BJ (cell line): ENCODE results near the gene BRICD5. TPM values are rescaled to one million over a fixed set of nuclear protein-coding genes. Genes with fewer than 3 reads are reported as not detected.

Experiments used
- CTCF ChIA-PET: fragments of 350-600 bp; formaldehyde crosslinking; extraction: SDS; loops from one replicate; lab custom pipeline; 2021; ENCODE audit warnings: antibody characterized with exemption, inconsistent platforms; lab: Yijun Ruan, JAX
- POLR2A ChIA-PET: fragments of 300-600 bp; sonication (Branson Sonifier 250); formaldehyde crosslinking; extraction: SDS; loops from one replicate; lab custom pipeline; 2021; ENCODE audit warnings: antibody characterized with exemption; lab: Charles Lee
- DNase-seq: peaks from one replicate; pipeline ENCODE4 v3.0.0-alpha.2; 2011; ENCODE audit warnings: low read depth
- H3K27me3 ChIP-seq: 2 replicates; pipeline ENCODE4 v1.6.0; 2011; ENCODE audit warnings: low read length; ENCODE audit not compliant: control insufficient read depth, insufficient read depth
- H3K36me3 ChIP-seq: 2 replicates; pipeline ENCODE4 v1.5.1; 2011; ENCODE audit warnings: low read length; ENCODE audit not compliant: control insufficient read depth, insufficient read depth
- H3K4me3 ChIP-seq: 2 replicates; pipeline ENCODE4 v1.5.1; 2011; ENCODE audit warnings: low read depth, mild to moderate bottlenecking, control low read depth, low read length
- polyA plus RNA-seq: library from polyadenylated mRNA; depleted of rRNA; stranded (reverse); fragments of >200 nt; gene quantifications from 2 replicates; pipeline ENCODE4 v1.2.3, GENCODE V29; 2011
- TF ChIP-seq, protein P1 (sequence below): IDR thresholded peaks from 2 replicates; pipeline ENCODE4 v1.5.1; 2011; ENCODE audit warnings: low read depth, mild to moderate bottlenecking, control low read depth, inconsistent platforms, low read length, moderate library complexity; ENCODE audit not compliant: insufficient read depth

The BRICD5 gene
- polyA plus RNA-seq, 1 experiment: 1.5 TPM

DNA sequence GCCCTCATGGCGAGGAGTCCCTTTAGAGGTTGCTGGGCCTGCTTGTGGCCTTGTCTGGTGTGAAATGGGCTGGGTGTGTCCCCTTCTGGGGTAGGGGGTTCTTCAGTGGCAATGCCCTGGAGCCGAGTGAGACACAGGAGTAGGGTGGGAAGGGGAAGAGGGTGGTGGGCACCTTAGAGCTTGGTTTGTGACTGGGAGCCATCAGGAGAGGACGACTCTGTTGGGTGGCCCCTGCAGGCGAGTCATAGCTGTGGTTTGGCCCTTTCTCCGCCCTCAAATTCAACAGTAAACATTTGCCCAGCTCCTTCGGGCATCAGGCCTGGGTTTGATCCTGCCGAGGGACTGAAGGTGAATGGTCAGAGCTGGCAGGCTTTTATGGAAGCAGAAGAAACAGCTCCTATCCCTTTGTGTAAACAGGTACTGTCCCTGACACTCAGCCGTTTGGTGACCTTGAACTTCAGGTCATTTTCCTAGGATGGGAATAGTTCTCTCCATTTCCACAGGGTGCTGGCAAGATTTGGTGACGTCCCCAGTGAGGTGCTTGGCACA, 15.7 kb upstream of the BRICD5 start:
- H3K4me3 ChIP-seq: no peak overlapping the region
- no peak for DNase-seq
- TF ChIP-seq, protein P1, sequence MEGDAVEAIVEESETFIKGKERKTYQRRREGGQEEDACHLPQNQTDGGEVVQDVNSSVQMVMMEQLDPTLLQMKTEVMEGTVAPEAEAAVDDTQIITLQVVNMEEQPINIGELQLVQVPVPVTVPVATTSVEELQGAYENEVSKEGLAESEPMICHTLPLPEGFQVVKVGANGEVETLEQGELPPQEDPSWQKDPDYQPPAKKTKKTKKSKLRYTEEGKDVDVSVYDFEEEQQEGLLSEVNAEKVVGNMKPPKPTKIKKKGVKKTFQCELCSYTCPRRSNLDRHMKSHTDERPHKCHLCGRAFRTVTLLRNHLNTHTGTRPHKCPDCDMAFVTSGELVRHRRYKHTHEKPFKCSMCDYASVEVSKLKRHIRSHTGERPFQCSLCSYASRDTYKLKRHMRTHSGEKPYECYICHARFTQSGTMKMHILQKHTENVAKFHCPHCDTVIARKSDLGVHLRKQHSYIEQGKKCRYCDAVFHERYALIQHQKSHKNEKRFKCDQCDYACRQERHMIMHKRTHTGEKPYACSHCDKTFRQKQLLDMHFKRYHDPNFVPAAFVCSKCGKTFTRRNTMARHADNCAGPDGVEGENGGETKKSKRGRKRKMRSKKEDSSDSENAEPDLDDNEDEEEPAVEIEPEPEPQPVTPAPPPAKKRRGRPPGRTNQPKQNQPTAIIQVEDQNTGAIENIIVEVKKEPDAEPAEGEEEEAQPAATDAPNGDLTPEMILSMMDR: no peak
- CTCF ChIA-PET: no interaction called here
- peaks cover 15% of the 10 kb centered on the region for H3K36me3 ChIP-seq
- no peaks in the 10 kb centered on the region for H3K27me3 ChIP-seq
- POLR2A ChIA-PET: no interaction called here

DNA sequence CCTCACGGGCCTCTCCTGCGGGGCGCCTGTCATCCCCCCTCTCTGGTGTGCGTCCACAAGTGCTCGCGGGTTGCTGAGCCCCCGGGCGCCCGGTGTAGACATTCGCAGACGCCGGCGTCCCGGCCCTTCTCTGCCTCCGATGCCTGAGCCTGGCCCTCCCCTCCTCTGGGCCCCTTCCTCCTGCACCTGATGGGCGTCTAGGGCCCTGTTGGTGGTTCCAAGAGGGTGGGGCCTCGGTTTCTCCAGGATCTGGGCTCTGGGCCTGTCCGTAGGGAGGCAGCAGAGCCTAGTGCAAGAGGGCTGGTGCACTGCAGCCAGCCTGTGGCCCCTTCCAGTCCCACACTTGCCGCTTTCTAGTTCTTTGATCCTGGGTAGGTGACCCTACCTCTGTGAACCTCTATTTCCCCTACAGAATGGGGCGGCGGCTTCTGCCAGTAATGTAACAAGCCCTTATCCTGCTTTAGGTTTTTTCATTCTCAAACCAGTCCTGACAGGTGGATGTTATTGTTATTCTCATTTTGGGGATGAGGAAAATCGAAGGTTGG, 13.4 kb upstream of the BRICD5 start:
- POLR2A ChIA-PET: no interaction called here
- TF ChIP-seq, protein P1: peak; percentile 36; the same call in 1 of the 2 replicates
- DNase-seq: no peak
- Histone ChIP-seq H3K4me3 (peak overlapping the region; percentile 76), H3K36me3 (peaks cover 9% of the 10 kb centered on the region), H3K27me3 (no peaks in the 10 kb centered on the region)
- CTCF ChIA-PET: interaction anchor here (0.6 to 1.0 kb wide), 2 partner anchors 28 to 210 kb away, joined by 3 read pairs; no protein-coding TSS in a partner anchor

DNA sequence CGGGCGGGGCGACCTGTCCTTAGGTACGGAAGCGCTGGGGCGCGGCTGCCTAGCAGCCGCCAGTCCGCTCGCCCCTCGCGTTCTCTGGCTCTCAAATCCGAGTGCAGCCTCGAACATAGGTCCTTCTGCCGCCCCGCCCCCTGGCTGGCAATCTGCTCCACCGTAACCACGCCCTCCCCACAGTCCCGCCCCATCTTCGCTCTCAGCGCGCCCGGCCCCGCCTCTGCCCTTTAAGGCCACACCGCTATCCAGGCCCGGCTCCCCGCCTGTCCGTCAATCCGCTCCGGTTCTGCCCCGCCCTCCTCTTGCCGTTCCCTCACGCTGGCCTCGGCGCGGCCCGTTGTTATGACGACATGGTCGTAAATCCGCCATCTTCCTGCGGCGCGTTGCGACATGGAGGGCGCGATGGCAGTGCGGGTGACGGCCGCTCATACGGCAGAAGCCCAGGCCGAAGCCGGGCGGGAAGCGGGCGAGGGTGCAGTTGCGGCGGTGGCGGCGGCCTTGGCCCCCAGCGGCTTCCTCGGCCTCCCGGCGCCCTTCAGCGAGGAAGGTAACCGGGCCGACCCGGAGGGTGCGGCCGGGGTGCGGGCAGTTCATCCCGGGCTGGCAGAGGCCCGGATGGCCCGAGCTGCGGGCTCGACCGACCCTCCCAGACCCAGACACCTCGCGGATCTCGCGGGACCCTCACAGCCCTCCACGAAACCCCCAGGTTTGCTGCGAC, 12.7 kb upstream of the BRICD5 start, which contains the start of gene E4F1:
Gene E4F1 (plus strand): TSS at position 371 of the 721 bp plus-strand sequence. CDS start 23 bp downstream, at position 394.
- CTCF ChIA-PET: interaction anchor here (1.0 kb wide), 1 partner anchor 29 kb away, joined by 3 read pairs; no protein-coding TSS in a partner anchor
- POLR2A ChIA-PET: no interaction called here
- no peaks in the 10 kb centered on the region for H3K27me3 ChIP-seq

DNA sequence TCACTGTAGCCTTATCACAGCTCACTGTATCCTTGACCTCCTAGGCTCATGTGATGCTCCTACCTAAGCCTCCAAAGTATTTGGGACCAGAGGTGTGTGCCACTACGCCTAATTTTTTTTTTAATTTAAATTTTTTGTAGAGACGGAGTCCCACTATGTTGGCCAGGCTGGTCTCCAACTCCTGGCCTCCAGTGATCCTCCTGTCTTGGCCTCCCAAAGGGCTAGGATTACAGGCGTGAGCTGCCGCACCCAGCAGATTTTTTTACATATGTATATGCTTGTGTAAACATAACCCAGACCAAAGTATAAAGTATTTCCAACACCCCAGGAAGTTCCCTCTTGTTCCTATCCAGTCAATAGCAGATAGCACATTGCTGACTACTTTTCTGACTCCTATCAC, 5.7 kb upstream of the BRICD5 start:
- TF ChIP-seq, protein P1: no peak
- H3K36me3 ChIP-seq: 0 out of 2 replicates have a peak, but pooled peaks cover 2% of the 10 kb centered on the region
- ChIA-PET CTCF (interaction anchor here (1.5 kb wide), 1 partner anchor 194 kb away, joined by 3 read pairs; no protein-coding TSS in a partner anchor), POLR2A (no interaction called here)
- H3K4me3 ChIP-seq: no peak overlapping the region
- DNase-seq: no peak
- H3K27me3 ChIP-seq: no peaks in the 10 kb centered on the region

More for the DNA sequence above, 12.7 kb upstream of the BRICD5 start, which contains the start of gene E4F1:
- TF ChIP-seq, protein P1: no peak
- H3K4me3 ChIP-seq: peak within 1 kb of the TSS; percentile 76
- peaks cover 4% of the 10 kb centered on the region for H3K36me3 ChIP-seq
- peak; percentile 94 for DNase-seq

DNA sequence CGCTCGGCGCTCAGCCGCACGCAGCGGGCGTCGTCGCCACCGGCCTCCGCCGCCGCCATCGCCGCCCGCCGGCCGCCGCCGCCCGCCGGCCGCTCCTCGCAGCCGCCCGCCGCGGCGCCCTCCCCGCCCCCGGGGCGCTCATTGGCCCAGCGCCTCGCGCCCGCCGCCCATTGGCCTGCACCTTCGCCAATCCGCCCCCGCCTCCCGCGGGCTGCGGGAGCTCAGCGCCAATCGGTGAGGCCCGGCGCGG, 4.0 kb upstream of the BRICD5 start, which contains the start of gene PGP:
Gene PGP (minus strand): TSS at position 122 of the 250 bp plus-strand sequence. CDS start 63 bp downstream, at position 59.
- TF ChIP-seq, protein P1: no peak
- H3K27me3 ChIP-seq: no peaks in the 10 kb centered on the region
- POLR2A ChIA-PET: interaction anchor here (0.5 to 1.6 kb wide), 3 partner anchors 9 to 810 kb away, joined by 4 to 7 read pairs (median 4); partner anchors contain the start of gene TRAF7
- no peak for DNase-seq
- H3K36me3 ChIP-seq: peaks cover 7% of the 10 kb centered on the region
- CTCF ChIA-PET: no interaction called here
- peak within 1 kb of the TSS; percentile 78 for H3K4me3 ChIP-seq
